Stimulated activated CD8-positive, alpha-beta memory T cell treated with anti-CD3 and anti-CD28 coated beads, Interleukin-4, amount 100 ng/mL, for 24 hours (primary cell): ENCODE measurements around the gene UHRF1.
"Not testable (repeated sequence)": the region's sequence is repeated elsewhere in the genome, so short reads cannot be mapped to it uniquely, and the experiment has no call there.

ENCODE experiments used
- DNase-seq: peaks from one replicate; pipeline ENCODE4 v3.0.0-alpha.2; 2020; ENCODE audit warnings: low read depth

Gene UHRF1

GRCh38 chr19:4900879-4901278 is 8.4 kb upstream of the UHRF1 start:
- DNase-seq = not testable (repeated sequence)

GRCh38 chr19:4902796-4903195 is 6.5 kb upstream of the UHRF1 start, which contains the start of gene ARRDC5:
ARRDC5 (minus strand) TSS chr19:4902896; CDS start chr19:4902825, 71 bp downstream.
- DNase-seq = no peak

- DNase-seq = no peak
Measured at GRCh38 chr19:4904481-4904880, 4.8 kb upstream of the UHRF1 start.

GRCh38 chr19:4906963-4907362 is 2.3 kb upstream of the UHRF1 start:
- DNase-seq = no peak

- no peak for DNase-seq
Measured at GRCh38 chr19:4908360-4908759, 941 bp upstream of the UHRF1 start.

- DNase-seq = no peak
Measured at GRCh38 chr19:4908781-4909155, 533 bp upstream of the UHRF1 start.

GRCh38 chr19:4909897-4910593 is 744 bp downstream of the UHRF1 start:
- DNase-seq = peak; percentile 90

- DNase-seq = no peak
Measured at GRCh38 chr19:4910594-4911281, 1.4 kb downstream of the UHRF1 start.

GRCh38 chr19:4911314-4911713 is 2.0 kb downstream of the UHRF1 start:
- no peak for DNase-seq

- peak; percentile 42 for DNase-seq
Measured at GRCh38 chr19:4911786-4912672, 2.7 kb downstream of the UHRF1 start.

- peak; percentile 19 for DNase-seq
Measured at GRCh38 chr19:4913996-4914735, 4.9 kb downstream of the UHRF1 start.

GRCh38 chr19:4914736-4915501 is 5.6 kb downstream of the UHRF1 start:
- peak; percentile 55 for DNase-seq

- peak; percentile 19 for DNase-seq
Measured at GRCh38 chr19:4916292-4917082, 7.2 kb downstream of the UHRF1 start.

GRCh38 chr19:4922530-4923275 is 13.4 kb downstream of the UHRF1 start:
- DNase-seq = no peak

- DNase-seq = no peak
Measured at GRCh38 chr19:4923276-4923747, 14.0 kb downstream of the UHRF1 start.

- DNase-seq = no peak
Measured at GRCh38 chr19:4929186-4929585, 19.9 kb downstream of the UHRF1 start.

GRCh38 chr19:4930664-4931063 is 21.4 kb downstream of the UHRF1 start:
- DNase-seq = no peak

- no peak for DNase-seq
Measured at GRCh38 chr19:4932711-4933110, 23.4 kb downstream of the UHRF1 start.

- DNase-seq = no peak
Measured at GRCh38 chr19:4933528-4933927, 24.2 kb downstream of the UHRF1 start.
